Esophagus muscularis mucosa (tissue), 4 donors: ENCODE results near the gene OR14A16.

Experiments used
- EP300 ChIP-seq: sonication (generic); formaldehyde crosslinking; IDR thresholded peaks from one replicate; pipeline ENCODE4 v1.6.1; 2017; ENCODE audit warnings: antibody characterized with exemption
- POLR2A ChIP-seq: fragments of 450-650 bp; IDR thresholded peaks from one replicate; pipeline ENCODE4 v1.6.1; 2017; ENCODE audit warnings: antibody characterized with exemption, moderate library complexity, mild to moderate bottlenecking, low read depth
- TF ChIP-seq, protein P1 (sequence below), 3 experiments: fragments of 200-600 bp in 2 of 3; fragments of 450-650 bp in 1 of 3; sonication (generic) in 2 of 3; IDR thresholded peaks; one replicate each; pipeline ENCODE4 v1.5.1; 2017 to 2019; ENCODE audit warnings: antibody characterized with exemption in 3 of 3, mild to moderate bottlenecking in 2 of 3, moderate library complexity in 1 of 3

DNA sequence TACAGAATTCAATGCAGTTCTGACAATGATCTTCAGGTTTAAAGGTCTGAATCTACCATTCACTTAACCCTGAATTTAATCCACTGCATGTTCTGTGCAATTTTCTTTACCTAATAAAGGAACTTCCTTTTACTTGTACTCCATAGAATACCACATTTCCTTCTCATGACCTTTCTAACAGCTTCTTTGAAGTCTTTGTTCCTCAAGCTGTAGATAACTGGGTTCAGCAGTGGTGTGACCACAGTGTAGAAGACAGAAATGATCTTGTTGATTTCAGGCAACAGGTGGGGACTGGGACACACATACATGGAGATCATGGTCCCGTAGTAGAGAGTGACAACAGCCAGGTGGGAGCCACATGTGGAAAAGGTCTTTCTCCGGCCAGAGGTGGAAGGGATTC lies 16.9 kb upstream of the OR14A16 start:
- TF ChIP-seq, protein P1, sequence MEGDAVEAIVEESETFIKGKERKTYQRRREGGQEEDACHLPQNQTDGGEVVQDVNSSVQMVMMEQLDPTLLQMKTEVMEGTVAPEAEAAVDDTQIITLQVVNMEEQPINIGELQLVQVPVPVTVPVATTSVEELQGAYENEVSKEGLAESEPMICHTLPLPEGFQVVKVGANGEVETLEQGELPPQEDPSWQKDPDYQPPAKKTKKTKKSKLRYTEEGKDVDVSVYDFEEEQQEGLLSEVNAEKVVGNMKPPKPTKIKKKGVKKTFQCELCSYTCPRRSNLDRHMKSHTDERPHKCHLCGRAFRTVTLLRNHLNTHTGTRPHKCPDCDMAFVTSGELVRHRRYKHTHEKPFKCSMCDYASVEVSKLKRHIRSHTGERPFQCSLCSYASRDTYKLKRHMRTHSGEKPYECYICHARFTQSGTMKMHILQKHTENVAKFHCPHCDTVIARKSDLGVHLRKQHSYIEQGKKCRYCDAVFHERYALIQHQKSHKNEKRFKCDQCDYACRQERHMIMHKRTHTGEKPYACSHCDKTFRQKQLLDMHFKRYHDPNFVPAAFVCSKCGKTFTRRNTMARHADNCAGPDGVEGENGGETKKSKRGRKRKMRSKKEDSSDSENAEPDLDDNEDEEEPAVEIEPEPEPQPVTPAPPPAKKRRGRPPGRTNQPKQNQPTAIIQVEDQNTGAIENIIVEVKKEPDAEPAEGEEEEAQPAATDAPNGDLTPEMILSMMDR (IDR thresholded peaks at IDR 0.05) = no peak
- no peak for TF ChIP-seq EP300
- TF ChIP-seq POLR2A = no peak
